Testis (tissue), 2 donors: ENCODE results near the gene PCF11.

Experiments used
- CTCF ChIP-seq, 3 experiments: fragments of 450-650 bp in 2 of 3; fragments of 200-600 bp in 1 of 3; sonication (generic) in 1 of 3; IDR thresholded peaks; one replicate each; pipeline ENCODE4 v1.5.1; 2016 to 2019; ENCODE audit warnings: antibody characterized with exemption in 3 of 3, mild to moderate bottlenecking in 2 of 3, moderate library complexity in 1 of 3
- POLR2A ChIP-seq: fragments of 450-650 bp; IDR thresholded peaks from one replicate; pipeline ENCODE4 v1.6.1; 2017; ENCODE audit warnings: antibody characterized with exemption, mild to moderate bottlenecking, moderate library complexity

- no peak for TF ChIP-seq CTCF (IDR thresholded peaks at IDR 0.05)
- TF ChIP-seq POLR2A, result no peak
These were observed 16.1 kb upstream of the PCF11 start for GRCh38 chr11:83140691-83141455.
